ENCODE results near the gene GNL2.
"Not testable (repeated sequence)": the region's sequence is repeated elsewhere in the genome, so short reads cannot be mapped to it uniquely, and the experiment has no call there.

Gene GNL2

DNA sequence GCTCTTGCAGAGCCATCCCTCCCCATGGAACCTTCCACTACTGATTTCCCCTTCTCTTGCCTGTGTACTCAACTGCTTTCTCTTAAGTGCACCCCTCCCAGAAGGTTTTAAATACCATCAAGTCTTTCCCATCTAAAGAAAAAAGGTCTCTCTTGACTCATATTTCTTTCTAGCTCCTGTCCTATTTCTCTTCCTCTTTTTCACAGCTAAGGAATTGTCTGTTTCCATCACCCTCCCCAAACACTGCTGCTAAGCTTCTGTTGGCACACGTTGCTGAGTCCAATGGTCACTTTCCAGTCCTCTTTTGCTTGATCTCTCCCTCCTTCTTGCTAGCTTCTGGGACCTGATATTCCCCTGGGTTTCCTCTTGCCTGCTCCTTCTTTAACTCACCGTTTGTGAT lies 13.3 kb upstream of the GNL2 start:
- no peak for DNase-seq (ENCODE audit: low read depth in 2 of 2, low spot score in 1 of 2)

DNA sequence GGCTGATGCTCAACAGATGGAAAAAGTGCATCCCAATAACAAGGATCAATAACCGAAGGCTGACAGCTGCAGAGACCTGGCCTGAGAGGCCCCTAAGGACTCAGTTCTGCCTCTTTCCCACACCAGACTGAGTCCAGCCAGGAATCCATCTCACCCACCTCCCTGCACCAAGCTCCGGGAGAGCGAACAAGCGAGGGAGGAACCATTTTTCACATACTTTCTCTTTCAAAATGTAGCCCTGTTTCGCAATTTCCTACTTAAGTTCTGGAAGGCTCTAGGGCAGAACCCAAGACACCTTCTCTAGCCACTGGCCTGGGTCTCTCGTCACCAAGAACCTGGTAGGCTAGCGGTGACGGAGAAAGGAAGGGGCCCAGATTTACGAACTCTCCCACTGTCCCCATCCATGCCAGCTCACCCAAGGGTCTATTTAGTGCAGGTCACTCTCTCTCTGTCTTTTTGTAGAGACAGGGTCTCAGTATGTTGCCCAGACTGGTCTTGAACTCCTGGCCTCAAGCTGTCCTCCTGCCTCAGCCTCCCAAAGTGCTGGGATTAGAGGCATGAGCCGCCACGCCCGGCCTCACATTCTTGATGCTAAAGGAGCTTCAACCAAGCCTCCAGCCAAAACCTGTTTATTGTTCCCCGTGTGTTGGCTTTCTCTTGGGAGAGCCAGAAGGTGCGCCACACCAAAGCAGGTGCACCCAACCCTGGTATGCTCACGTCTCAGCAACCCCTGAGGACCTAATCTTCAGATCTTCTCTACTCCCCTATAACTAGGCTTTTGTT lies 10.9 kb upstream of the GNL2 start:
- DNase-seq (ENCODE audit: low read depth in 2 of 2, low spot score in 1 of 2), result no peak

DNA sequence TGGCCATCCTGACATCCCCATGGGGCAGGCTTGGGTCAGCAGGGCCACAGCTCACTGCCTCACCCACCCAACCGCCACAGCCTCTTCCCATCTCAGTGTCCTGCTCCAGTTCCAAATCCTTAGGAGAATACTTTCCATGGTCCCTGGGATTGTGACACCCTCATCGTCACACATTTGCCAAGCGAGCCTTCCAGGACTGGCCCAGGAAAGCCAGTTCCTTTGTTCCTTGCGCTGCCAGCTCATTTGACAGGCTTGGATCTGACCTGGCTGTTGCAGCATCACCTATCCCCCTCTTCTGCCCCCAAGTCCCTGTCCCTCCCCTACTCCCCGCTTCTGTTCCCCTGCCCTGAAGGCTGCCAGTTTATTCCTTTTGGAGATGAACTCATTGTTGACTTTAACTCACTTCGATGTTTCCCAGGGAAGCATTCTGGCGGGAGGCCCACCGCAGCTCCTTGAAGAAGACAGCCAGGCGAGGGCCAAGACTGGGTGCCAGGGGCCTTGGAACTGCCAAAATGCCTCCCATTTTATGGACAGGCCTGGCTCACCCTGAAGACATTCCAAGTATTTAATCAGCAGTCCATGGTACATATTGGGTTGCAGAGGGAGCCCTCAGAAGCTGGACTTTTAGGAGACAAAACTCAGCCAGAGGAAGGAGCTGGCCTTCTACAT lies 10.2 kb upstream of the GNL2 start:
- no peak for DNase-seq (ENCODE audit: low read depth in 2 of 2, low spot score in 1 of 2)

DNA sequence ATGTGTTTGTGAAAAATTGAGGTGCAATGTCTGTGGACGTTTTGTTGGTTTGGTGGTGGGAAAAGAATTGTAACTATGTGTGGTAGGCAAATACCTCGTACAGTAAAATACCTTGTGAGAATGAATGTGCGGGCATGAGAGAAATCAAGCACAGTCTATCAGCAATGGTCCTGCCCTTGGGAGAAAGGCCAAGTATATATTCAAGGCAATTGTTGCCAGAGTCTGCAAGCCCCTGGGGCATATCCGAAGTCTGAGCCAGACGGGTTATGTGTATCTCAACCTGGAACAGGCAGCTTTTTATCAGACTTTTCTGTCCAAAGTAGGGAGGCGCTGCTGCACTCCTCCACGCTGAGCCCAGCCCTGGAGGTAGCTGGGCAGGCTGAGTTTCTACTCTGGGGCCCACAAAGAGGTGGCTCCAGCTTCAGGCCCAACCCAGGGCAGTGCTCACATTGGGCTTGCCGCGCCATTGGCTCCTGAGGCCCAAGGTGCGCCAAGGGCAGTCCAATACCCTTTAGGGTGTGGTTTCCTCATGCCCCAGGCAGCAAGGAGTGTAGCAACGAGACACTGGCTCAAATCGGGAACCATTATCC lies 9.4 kb upstream of the GNL2 start:
- DNase-seq (ENCODE audit: low read depth in 2 of 2, low spot score in 1 of 2), result no peak

DNA sequence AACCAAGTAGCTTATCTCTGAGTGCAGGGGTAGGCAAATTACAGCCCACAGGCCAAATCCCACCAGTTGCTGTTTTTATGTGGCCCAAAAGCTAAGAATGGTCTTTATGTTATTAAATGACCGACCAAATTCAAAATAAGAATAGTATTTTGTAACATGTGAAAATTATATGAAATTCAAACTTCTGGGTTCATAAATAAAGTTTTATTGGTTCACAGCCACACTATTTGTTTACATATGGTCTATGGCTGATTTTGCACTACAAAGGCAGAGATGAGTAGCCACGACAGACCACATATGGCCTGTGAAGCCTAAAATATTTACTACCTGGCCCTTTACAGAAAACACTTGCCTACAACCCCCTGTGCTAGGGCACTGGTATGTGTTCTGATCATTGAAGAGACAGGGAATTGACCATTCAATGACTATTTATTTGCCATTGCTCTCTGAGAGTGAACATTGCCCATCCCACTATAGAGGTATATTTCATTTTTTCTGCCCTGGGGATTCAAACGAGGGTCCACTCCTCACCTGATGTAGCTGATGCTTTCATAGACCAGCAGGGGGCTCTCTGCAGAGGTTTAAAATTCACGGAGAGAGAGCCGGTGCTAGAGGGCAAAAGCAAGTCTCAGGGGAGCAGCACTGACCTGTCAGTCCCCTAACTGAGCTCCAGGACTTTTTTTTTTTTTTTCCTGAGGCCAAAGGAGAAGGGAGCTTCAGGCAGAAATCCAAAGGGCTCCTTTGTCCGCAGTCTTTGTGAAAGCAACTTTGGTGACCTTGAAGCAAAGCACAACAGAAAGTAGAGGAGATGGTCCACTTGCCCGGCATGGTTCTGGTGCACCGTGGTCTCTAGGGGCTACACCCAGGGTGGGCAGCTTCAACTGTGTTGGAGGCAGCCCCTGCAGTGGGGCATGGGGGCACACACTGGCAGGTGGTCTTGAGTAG lies 7.3 kb upstream of the GNL2 start:
- DNase-seq (ENCODE audit: low read depth in 2 of 2, low spot score in 1 of 2), result peak in 1 of 2 donors; percentile 3

DNA sequence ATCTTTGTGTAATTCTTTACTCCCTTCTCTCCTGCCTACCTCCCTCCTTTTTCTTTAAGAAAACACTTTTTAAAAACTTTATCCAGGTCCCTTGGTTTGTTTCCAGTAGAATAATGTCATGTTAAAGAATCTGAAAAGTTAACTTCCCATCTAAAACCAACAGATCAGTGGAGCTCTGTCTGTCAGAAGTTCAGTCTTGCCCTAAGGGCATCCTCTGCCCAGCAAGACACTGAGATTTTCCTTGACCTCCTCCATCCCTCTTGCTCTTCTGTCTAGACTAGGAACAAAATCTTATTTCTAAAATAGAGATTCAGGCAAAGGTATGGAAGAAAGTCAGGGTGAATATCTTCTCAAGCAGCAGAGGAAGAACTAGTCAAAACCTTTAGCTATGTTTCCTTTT lies 5.7 kb upstream of the GNL2 start:
- no peak for DNase-seq (ENCODE audit: low read depth in 2 of 2, low spot score in 1 of 2)

DNA sequence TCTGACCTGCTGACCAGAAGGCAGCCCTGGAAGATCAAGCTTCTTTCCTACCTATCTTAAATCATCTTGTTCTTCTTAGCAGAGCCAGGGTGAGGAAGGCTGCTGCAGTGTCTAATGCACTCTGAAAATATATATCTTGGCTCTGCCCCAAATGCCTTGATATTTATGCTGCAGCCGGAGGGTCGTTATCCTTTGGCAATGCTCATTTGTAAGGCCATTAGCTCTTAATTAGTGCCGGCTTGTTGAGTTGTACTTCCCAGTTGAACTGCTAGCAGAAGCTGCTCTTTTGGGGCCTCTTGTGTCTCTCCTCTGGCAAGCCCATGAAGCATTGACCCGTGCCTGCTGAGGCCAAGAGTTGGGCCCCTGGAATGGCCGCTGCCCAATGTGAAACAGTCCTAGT lies 4.2 kb upstream of the GNL2 start:
- DNase-seq (ENCODE audit: low read depth in 2 of 2, low spot score in 1 of 2), result no peak

DNA sequence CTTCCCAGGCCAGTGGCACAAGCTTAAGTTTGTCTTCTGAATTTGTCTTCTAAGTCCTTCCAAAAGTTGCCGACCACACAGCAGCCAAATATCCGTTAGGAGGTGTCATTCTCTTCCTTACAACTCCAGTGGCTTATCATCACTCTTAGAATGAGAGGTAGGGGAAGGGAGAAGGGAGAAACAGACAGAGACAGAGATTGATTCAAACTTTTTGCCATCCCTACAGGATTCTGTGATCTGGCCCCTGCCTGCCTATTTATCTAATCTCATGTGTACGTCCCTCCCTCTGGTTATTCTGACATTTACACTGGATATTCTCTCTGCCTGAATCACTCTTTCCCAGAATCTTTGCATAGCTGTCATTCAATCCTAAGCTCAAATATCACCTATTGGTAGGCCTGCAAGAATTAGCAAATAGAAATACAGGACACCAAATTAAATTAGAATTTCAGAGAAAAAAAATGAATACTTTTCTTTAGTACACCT lies 488 bp upstream of the GNL2 start:
- no peak for DNase-seq (ENCODE audit: low read depth in 2 of 2, low spot score in 1 of 2)

DNA sequence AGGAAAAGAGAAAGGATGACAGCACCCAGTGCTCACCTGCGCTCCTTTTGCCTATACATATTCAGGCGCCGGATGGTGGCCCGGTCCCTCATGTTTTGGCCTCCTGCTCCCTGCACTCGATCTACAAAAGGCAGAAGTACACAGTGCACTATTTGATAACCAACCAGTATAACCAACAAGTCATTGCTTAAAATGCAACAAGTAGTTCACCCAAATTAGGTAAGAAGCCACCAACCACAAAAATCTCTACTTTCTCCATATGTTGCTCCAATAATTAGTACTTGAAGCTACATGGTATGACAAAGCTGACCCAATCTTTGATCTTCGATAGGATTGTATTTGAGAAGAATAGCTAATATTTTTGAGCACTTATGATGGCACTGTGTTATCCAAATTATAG lies 2.0 kb downstream of the GNL2 start:
- no peak for DNase-seq (ENCODE audit: low read depth in 2 of 2, low spot score in 1 of 2)

DNA sequence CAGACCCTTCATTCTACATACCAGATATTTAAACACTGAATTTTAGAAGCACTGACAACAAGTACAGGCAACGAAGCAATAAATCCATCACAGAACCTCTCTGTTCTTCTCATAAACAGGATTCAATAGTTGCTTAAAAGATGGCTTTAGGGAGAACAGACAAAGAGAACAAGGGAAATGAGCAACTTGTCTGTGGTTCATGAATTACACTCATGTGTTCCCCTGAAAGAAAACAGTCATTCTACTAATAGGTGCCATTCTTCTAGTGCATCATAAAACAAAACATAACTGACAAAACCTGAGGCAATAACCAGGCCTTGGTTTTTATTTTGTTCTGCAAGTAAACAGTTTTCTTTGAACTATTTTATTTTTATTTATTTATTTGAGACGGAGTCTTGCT lies 6.8 kb downstream of the GNL2 start:
- no peak for DNase-seq (ENCODE audit: low read depth in 2 of 2, low spot score in 1 of 2)

DNA sequence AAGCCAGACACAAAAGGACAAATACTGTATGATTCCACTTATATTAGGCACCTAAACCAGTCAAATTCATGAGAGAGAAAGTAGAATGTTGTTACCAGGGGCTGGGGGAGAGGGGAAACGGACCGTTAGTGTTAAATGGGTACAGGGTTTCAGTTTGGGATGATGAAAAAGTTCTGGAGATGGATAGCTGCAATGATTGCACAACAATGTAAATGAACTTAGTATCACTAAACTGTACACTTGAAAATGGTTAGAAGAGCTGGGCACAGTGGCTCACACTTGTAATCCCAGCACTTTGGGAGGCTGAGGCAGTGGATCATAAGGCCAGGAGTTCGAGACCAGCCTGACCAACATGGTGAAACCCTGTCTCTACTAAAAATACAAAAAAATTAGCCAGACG lies 11.2 kb downstream of the GNL2 start:
- not testable (repeated sequence) for DNase-seq (ENCODE audit: low read depth in 2 of 2, low spot score in 1 of 2)

DNA sequence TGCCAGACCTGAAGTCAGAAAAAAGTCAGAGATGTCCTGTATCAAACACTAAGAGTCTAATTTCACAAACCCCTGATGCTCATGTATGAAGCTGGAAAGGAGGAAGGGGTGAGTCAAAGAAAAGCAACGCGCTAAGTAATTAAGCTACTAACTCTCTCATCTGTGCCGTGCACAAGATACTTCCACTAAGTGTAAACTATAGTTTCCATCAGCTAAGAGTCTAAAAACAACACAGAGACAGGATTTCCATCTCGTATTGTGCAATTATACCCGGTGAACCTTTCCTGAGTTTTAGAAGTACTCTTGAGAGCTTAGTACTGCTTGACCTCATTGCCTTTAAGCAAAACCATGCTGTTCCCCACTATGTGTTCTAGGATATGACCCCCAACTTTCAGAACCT lies 20.0 kb downstream of the GNL2 start:
- DNase-seq (ENCODE audit: low read depth in 2 of 2, low spot score in 1 of 2), result no peak

DNA sequence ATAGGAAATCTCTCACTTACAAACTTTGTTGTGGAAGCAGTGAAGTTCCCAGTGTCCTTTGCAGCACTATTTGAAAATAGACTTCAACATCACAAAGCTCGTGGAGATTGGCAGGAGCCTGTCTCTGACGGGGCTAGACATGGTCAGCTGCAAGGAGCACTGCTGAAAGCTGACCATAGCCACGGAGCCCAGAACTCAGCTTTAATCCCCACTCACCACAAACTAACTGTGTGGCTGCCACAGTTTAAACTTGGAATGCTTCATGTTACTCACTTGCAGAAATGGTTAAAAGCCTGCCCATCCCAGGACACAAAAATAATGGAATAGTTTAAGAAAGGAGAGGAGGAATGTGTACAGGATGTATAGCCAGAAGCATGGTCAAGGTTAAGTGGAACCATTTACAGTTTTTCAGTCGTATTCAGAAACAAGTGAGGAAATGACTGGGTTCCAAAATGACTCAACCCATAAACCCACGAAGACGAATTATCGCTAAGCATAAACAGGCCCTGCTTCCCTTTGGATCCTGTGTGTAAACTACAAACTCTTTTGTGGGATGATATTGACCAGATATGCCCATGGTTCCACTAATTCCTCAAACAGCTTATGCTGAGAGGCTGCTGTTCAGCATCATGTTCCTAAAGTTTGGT lies 20.8 kb downstream of the GNL2 start:
- no peak for DNase-seq (ENCODE audit: low read depth in 2 of 2, low spot score in 1 of 2)

DNA sequence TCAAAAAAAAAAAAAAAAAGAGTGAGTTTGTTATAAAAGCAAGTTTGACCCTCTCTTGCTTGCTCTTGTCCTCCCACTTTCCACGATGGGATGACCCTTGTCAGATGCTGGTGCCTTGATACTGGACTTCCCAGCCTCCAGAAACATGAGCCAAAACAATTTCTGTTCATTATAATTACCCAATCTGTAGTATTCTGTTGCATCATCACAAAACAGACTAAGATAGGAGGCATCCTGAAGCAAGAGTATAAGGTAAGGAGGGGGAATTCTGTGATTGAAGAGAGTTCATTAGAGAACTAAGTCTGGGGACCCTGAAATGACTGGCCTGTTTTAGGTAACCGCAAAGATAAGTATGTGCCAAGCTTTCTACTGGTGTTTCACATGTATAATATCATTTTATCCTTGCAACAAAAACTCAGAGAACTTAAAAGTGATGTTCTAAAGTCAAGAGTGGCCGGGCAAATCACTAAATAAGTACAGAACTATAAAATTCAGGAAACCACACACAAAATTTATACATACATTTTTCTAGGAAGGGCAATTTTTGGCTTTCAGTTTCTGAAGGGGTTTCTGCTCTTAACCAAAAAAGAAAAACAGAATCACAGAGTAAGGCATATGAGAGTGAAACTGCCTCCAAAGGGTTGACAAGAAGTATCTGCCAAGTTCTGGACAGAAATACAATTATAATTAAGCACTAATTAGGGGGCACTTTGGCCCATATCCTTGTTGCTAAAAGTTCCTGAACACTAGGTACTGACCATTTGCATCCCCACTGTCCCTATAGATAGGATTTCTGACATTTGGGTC lies 25.0 kb downstream of the GNL2 start:
- DNase-seq (ENCODE audit: low read depth in 2 of 2, low spot score in 1 of 2), result no peak

DNA sequence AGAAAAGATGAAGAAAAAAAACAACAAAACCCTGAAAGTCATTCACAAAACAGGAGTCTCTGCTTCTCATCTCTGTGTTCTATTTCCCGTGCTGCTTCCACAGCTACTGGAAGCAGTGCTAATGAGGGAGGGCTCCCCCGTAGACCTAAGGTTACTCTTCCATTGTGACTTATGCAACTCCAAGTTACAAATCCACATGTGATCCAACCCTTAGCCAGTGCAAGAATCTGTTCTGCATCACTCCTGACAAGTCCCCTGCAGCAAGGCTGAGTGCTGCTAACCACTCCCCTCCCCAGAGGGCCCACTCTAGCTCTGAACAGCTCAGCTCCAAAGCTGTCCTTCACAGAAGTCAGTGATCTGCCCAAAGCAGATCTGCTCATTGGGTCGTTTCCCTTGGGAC lies 28.7 kb downstream of the GNL2 start:
- no peak for DNase-seq (ENCODE audit: low read depth in 2 of 2, low spot score in 1 of 2)

DNA sequence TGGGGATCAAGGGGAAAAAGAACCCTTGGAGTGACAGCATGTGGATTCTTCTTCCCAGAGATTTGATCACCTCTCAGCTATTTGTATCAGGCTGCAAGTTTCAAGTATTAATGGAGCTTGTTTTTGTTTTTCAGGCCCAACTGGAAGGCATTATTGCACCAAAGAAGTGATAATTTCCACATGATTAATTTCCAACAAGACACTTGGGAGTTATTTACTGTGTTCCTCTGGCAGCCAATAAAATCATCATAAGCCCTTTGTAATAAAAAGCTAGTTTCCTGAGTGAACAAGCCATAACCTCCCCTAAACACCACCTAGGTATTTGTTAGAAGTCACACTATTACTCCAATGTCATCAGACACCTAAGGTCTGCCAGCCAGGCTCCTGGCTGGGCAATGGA lies 30.8 kb downstream of the GNL2 start:
- DNase-seq (ENCODE audit: low read depth in 2 of 2, low spot score in 1 of 2), result no peak

DNA sequence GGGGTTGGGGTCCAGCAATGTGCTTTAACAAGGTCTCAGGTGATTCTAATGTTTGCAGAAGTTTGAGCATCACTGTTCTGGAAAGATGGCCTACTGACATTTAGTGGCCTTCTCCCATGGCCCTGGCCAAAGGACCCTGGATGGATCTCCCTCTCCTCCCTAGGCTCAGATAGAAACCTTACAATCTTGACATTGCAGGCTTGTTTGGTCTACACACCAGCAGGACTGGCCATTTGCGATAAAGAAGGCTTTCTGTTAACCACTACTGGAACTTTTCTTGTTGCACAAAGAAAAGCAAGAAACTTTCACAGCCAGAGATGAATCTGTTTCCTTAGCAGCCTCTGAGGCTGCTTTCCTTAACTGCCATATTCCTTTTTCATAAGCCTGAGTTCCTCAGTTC lies 32.8 kb downstream of the GNL2 start:
- no peak for DNase-seq (ENCODE audit: low read depth in 2 of 2, low spot score in 1 of 2)

DNA sequence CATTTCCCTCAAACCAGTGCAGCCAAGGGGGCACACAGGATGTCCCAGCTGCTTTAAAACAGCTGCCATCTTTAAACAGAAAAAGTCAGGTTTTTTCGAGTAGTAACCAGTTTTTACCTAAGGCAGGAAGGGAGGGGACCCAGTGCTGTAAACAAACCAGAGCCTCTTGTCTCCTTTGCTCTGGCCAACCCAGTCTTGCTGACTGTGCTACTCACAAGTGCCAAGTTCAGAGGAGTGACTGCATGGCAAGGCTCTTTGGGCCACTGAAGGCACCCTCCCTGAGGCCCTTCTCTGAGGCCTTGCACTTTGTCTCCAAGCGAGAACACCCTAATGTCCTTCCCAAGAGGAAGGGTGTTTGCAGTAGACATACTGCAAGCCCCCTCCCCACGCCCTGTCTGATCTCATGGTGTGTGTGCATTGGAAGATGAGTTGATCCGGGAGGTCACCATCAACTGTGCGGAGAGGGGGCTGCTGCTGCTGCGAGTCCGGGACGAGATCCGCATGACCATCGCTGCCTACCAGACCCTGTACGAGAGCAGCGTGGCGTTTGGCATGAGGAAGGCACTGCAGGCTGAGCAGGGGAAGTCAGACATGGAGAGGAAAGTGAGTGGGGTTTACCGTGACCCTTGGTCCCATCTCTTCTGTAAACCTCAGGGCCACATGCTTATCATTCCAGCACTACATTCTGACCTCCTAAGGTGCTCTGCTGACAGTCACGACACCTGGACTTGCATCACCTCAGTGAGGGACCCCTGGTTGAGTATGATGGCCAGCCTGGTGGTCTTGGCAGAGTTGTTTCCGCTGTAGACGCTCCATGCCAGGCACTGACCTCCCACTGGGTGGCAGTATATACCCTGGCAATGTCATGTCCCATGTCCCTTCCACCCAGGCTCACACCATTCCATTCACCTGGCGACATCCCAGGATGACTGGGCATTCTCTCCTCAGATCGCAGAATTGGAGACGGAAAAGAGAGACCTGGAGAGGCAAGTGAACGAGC lies 34.3 kb downstream of the GNL2 start:
- DNase-seq (ENCODE audit: low read depth in 2 of 2, low spot score in 1 of 2), result no peak

All from stimulated activated CD8-positive, alpha-beta memory T cell treated with anti-CD3 and anti-CD28 coated beads, Interleukin-4, amount 100 ng/mL, for 1 hour (primary cell).